Measurements from ENCODE around the gene CIAPIN1.
A peak's percentile ranks its signal among the peaks of the same experiment; 100 is the strongest.

- TF ChIP-seq CTCF (IDR thresholded peaks at IDR 0.05; ENCODE audit: borderline replicate concordance, extremely low read depth, low read length, poor library complexity, severe bottlenecking) (peak; percentile 65), EZH2 (IDR thresholded peaks at IDR 0.05; ENCODE audit: borderline replicate concordance, low read depth, low read length, severe bottlenecking) (no peak)
Observed at GRCh38 chr16:57475711-57476339, 28.6 kb upstream of the CIAPIN1 start.
